GM18858 (cell line): Measurements from ENCODE around the gene OXLD1.

ENCODE experiments used
- ATAC-seq: cut with Tn5 transposase; IDR thresholded peaks from one replicate; pipeline ENCODE4 v1.9.1; 2021; ENCODE audit not compliant: unreplicated experiment

Gene OXLD1

GRCh38 chr17:81655378-81656117 is 10.9 kb downstream of the OXLD1 start:
- no peak for ATAC-seq

GRCh38 chr17:81652906-81653771 is 13.3 kb downstream of the OXLD1 start:
- no peak for ATAC-seq

GRCh38 chr17:81651692-81652091 is 14.7 kb downstream of the OXLD1 start:
- ATAC-seq, result no peak

GRCh38 chr17:81650951-81651350 is 15.5 kb downstream of the OXLD1 start:
- no peak for ATAC-seq

GRCh38 chr17:81648707-81649085 is 17.7 kb downstream of the OXLD1 start:
- no peak for ATAC-seq

GRCh38 chr17:81648013-81648706 is 18.2 kb downstream of the OXLD1 start:
- no peak for ATAC-seq

GRCh38 chr17:81647640-81648012 is 18.8 kb downstream of the OXLD1 start:
- ATAC-seq, result no peak

GRCh38 chr17:81646869-81647600 is 19.4 kb downstream of the OXLD1 start:
- ATAC-seq, result no peak

GRCh38 chr17:81644976-81645952 is 21.1 kb downstream of the OXLD1 start:
- ATAC-seq, result no peak

- ATAC-seq, result no peak
These were observed 21.9 kb downstream of the OXLD1 start for GRCh38 chr17:81644496-81644895.

GRCh38 chr17:81641825-81642489 is 24.4 kb downstream of the OXLD1 start:
- ATAC-seq, result no peak

- ATAC-seq, result no peak
These were observed 26.4 kb downstream of the OXLD1 start for GRCh38 chr17:81640011-81640410.

- ATAC-seq, result no peak
These were observed 27.7 kb downstream of the OXLD1 start for GRCh38 chr17:81638683-81639082.

- ATAC-seq, result peak; percentile 54
These were observed 29.7 kb downstream of the OXLD1 start, which contains the start of the genes NPLOC4 and TSPAN10 for GRCh38 chr17:81636505-81637288. Gene NPLOC4 (minus strand): TSS chr17:81637112. CDS start chr17:81636930, 182 bp downstream. Gene TSPAN10 (plus strand): TSS chr17:81637196. CDS start chr17:81642413, 5,217 bp downstream.

GRCh38 chr17:81635973-81636504 is 30.4 kb downstream of the OXLD1 start:
- no peak for ATAC-seq

- no peak for ATAC-seq
These were observed 31.0 kb downstream of the OXLD1 start for GRCh38 chr17:81635431-81635830.

- ATAC-seq, result no peak
These were observed 34.9 kb downstream of the OXLD1 start for GRCh38 chr17:81631482-81631881.

- no peak for ATAC-seq
These were observed 36.1 kb downstream of the OXLD1 start for GRCh38 chr17:81630274-81630673.
